Right lobe of liver (tissue), 6 donors: ENCODE measurements around the gene C5AR1. TPM values are rescaled to one million over a fixed set of nuclear protein-coding genes. Genes with fewer than 3 reads are reported as not detected.
"Not testable (repeated sequence)": the region's sequence is repeated elsewhere in the genome, so short reads cannot be mapped to it uniquely, and the experiment has no call there.

Source experiments
- ATAC-seq, 4 donors: fragments of 200-7000 bp; cut with Tn5 transposase; one replicate each; pipeline ENCODE4 v1.9.1; 2020; ENCODE audit warnings: mild to moderate bottlenecking in 4 of 4, moderate library complexity in 4 of 4
- DNase-seq, 3 donors: peaks; one replicate each; pipeline ENCODE4 v3.0.0-alpha.2; 2020
- H3K27ac ChIP-seq, 3 donors: fragments of 200-600 bp; one replicate each; pipeline ENCODE4 v1.8.0; 2022
- H3K27me3 ChIP-seq, 2 donors: fragments of 200-600 bp; one replicate each; pipeline ENCODE4 v1.8.0; 2022
- H3K36me3 ChIP-seq, 4 donors: fragments of 200-600 bp; sonication (generic) in 1 of 4; one replicate each; pipeline versions ENCODE4 v1.5.1 to v1.8.0; 2017 to 2022; ENCODE audit warnings: control low read depth in 1 of 4
- H3K4me1 ChIP-seq, 4 donors: fragments of 200-600 bp; sonication (generic) in 1 of 4; one replicate each; pipeline versions ENCODE4 v1.5.1 to v1.8.0; 2017 to 2022; ENCODE audit warnings: control low read depth in 1 of 4
- H3K4me3 ChIP-seq, 3 donors: fragments of 200-600 bp; one replicate each; pipeline ENCODE4 v1.8.0; 2022
- H3K9me3 ChIP-seq, 4 donors: fragments of 200-600 bp; sonication (generic) in 1 of 4; one replicate each; pipeline versions ENCODE4 v1.5.1 to v1.8.0; 2017 to 2022; ENCODE audit warnings: control low read depth in 1 of 4
- POLR2A ChIP-seq: fragments of 450-650 bp; IDR thresholded peaks from one replicate; pipeline ENCODE4 v1.6.1; 2017; ENCODE audit warnings: antibody characterized with exemption, mild to moderate bottlenecking
- WGBS: methylation state at CpG from one replicate; pipeline ENCODE4 v1.1.6; 2018; ENCODE audit warnings: low coverage, low lambda C conversion rate; ENCODE audit not compliant: insufficient coverage; ENCODE audit errors: missing lambda C conversion rate; 5-methylcytosine and 5-hydroxymethylcytosine counted together
- intact Hi-C, 2 donors: fragments of 100-400 bp; cut with DNase I; formaldehyde crosslinking; loops; one replicate each; pipeline versions ENCODE4 v1.11.2 to v1.14.1; 2022
- total RNA-seq, 6 experiments: library from RNA; depleted of rRNA in 2 of 6; stranded (reverse); fragments of >200 nt in 2 of 6; fragmentation: NEBNext Ultra II Directional in 3 of 6; extraction: Animal tissue kit (Norgen Biotek cat#: 25700) in 3 of 6; gene quantifications; one replicate each; pipeline versions ENCODE4 v1.1.0 to v1.2.4, GENCODE V29; 2016 to 2023
- TF ChIP-seq, protein P1 (sequence below), 4 donors: fragments of 200-600 bp in 3 of 4; fragments of 450-650 bp in 1 of 4; IDR thresholded peaks; one replicate each; pipeline versions ENCODE4 v1.5.1 to v1.8.0; 2016 to 2022; ENCODE audit warnings: antibody characterized with exemption in 4 of 4, mild to moderate bottlenecking in 2 of 4
- donor health status: DM: no; HTN: yes; CAD: no.
- donor health status: DM: no; HTN: no; CAD: no.
- donor health status: DM: no; HTN: no; CAD: no.
- donor health status: DM: no; HTN: yes; CAD: no.
- donor health status: DM: no; HTN: yes; CAD: no.

The C5AR1 gene
- total RNA-seq, 6 experiments from 2014 or later = 3.3 to 19.8 (median 5.9) TPM

DNA sequence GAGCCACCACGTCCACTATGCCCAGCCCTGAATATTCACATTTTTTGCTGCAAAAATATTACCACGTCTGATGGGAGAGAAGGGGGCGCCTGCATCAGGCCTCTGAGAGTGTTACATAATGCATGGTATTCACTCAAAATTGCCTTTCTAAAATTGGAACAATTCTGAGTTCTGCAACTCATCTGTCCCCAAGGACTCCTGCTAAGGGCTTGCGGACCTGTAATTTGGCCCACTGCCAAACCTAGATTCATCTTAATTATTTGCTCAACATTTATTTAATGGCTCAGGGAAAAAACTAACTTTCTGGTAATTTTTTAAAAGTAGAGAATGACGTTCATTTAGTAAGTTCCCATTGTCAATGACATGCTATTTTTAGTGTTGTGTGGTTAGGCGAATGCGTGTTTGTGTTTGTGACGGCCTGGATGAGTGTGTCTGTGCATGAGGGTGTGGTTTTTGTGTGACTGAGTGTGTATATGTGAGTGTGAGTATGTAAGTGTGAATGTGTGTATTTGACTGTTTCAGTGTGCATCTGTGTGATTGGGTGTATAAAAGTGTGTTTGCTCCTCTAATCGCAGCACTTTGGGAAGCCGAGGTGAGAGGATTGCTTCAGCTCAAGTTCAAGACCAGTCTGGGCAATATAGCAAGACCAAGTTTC is 26.1 kb upstream of the C5AR1 start:
- Histone ChIP-seq H3K9me3 (no peaks in the 10 kb centered on the region), H3K36me3 (no peaks in the 10 kb centered on the region), H3K27me3 (no peaks in the 10 kb centered on the region), H3K4me1 (no peaks in the 10 kb centered on the region), H3K4me3 (no peak overlapping the region), H3K27ac (no peak overlapping the region)
- DNase-seq (no peak), ATAC-seq (no peak)
- TF ChIP-seq POLR2A = no peak
- TF ChIP-seq, protein P1, sequence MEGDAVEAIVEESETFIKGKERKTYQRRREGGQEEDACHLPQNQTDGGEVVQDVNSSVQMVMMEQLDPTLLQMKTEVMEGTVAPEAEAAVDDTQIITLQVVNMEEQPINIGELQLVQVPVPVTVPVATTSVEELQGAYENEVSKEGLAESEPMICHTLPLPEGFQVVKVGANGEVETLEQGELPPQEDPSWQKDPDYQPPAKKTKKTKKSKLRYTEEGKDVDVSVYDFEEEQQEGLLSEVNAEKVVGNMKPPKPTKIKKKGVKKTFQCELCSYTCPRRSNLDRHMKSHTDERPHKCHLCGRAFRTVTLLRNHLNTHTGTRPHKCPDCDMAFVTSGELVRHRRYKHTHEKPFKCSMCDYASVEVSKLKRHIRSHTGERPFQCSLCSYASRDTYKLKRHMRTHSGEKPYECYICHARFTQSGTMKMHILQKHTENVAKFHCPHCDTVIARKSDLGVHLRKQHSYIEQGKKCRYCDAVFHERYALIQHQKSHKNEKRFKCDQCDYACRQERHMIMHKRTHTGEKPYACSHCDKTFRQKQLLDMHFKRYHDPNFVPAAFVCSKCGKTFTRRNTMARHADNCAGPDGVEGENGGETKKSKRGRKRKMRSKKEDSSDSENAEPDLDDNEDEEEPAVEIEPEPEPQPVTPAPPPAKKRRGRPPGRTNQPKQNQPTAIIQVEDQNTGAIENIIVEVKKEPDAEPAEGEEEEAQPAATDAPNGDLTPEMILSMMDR (IDR thresholded peaks at IDR 0.05) = no peak
- intact Hi-C loops = no loop called here
- WGBS = 80% methylated on average over 10 of the region's 10 CpGs

DNA sequence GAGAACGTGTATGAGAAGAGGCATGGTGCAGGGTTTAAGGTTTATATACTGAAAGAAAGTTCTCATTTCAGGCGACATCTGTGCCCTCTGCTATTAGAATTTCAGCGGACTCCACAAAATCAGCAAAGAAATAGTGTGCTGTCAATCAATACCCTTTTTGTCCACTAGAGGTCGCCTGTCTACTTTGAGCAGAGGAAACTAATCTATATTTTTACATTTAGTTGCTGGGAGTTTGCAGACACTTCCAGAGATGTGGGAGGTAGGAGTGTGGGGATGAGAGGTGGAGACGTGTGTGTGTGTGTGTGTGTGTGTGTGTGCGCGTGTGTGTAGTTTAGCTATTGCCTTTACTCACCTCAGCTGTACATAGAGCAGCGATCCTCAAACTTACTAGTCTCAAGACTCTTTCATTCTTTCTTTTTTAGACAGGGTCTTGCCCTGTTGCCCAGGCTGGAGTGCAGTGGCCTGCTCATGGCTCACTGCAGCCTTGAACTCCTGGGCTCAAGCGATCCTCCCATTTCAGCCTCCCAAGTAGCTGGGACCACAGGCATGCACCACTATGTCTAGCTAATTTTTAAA is 25.2 kb upstream of the C5AR1 start:
- WGBS = 31% methylated on average over 9 of the region's 9 CpGs
- Histone ChIP-seq H3K4me1 (peaks cover 0 to 5% (median 2%) of the 10 kb centered on the region in 4 donors), H3K27ac (no peak overlapping the region), H3K27me3 (no peaks in the 10 kb centered on the region), H3K9me3 (no peaks in the 10 kb centered on the region), H3K36me3 (no peaks in the 10 kb centered on the region), H3K4me3 (no peak overlapping the region)
- ATAC-seq (peak; percentile 56 to 78 (median 60)), DNase-seq (no peak)
- TF ChIP-seq, protein P1 (IDR thresholded peaks at IDR 0.05) = peak; percentile 75 to 88 (median 80)
- no peak for TF ChIP-seq POLR2A
- intact Hi-C loops = no loop called here

GRCh38 chr19:47296036-47296435 is 13.6 kb upstream of the C5AR1 start:
- intact Hi-C loops = loop anchor here in 1 of 2 donors (5.0 kb wide), 1 partner anchor 96 kb away; no protein-coding TSS in a partner anchor

GRCh38 chr19:47300867-47301266 is 8.8 kb upstream of the C5AR1 start:
- 92% methylated on average over 14 of the region's 14 CpGs for WGBS
- ATAC-seq = not testable (repeated sequence)

More at GRCh38 chr19:47296036-47296435, 13.6 kb upstream of the C5AR1 start:
- peaks cover 0 to 2% (median 0%) of the 10 kb centered on the region in 4 donors for H3K4me1 ChIP-seq
- no peaks in the 10 kb centered on the region for H3K9me3 ChIP-seq
- H3K27me3 ChIP-seq = no peaks in the 10 kb centered on the region
- no peaks in the 10 kb centered on the region for H3K36me3 ChIP-seq
- peak; percentile 60 to 82 (median 67) for DNase-seq
- TF ChIP-seq POLR2A = no peak
- TF ChIP-seq, protein P1 (IDR thresholded peaks at IDR 0.05) = peak; percentile 79 to 82 (median 81)
- WGBS = 15% methylated on average over 9 of the region's 12 CpGs
- H3K4me3 ChIP-seq = no peak overlapping the region
- no peak overlapping the region for H3K27ac ChIP-seq
- peak; percentile 91 to 99 (median 93) for ATAC-seq

GRCh38 chr19:47302249-47302648 is 7.4 kb upstream of the C5AR1 start:
- intact Hi-C loops = no loop called here
- no peak for DNase-seq

More at GRCh38 chr19:47300867-47301266, 8.8 kb upstream of the C5AR1 start:
- H3K36me3 ChIP-seq, H3K27ac ChIP-seq, H3K9me3 ChIP-seq, intact Hi-C loops, H3K27me3 ChIP-seq, DNase-seq, H3K4me1 ChIP-seq, H3K4me3 ChIP-seq: not testable (repeated sequence)

More at GRCh38 chr19:47302249-47302648, 7.4 kb upstream of the C5AR1 start:
- H3K4me1 ChIP-seq = peaks cover 0 to 11% (median 0%) of the 10 kb centered on the region in 4 donors
- H3K4me3 ChIP-seq = no peak overlapping the region
- no peak overlapping the region for H3K27ac ChIP-seq
- ATAC-seq = no peak
- H3K27me3 ChIP-seq = no peaks in the 10 kb centered on the region
- no peaks in the 10 kb centered on the region for H3K36me3 ChIP-seq
- TF ChIP-seq, protein P1 (IDR thresholded peaks at IDR 0.05) = no peak
- no peak for TF ChIP-seq POLR2A
- 86% methylated on average over 9 of the region's 10 CpGs for WGBS
- H3K9me3 ChIP-seq = no peaks in the 10 kb centered on the region
